SU-DHL-6 (cell line): ENCODE data around the gene KIF24.

Experiments used
- EZH2phosphoT487 ChIP-seq: fragments of 200-600 bp; sonication (generic), shearing (Covaris generic); conservative IDR thresholded peaks from 2 replicates; pipeline ENCODE4 v1.6.1; 2018; ENCODE audit warnings: mild to moderate bottlenecking, antibody characterized with exemption, low read length, moderate library complexity, mixed read lengths
- TF ChIP-seq, protein P1 (sequence below): fragments of 200-600 bp; sonication (generic); IDR thresholded peaks from one replicate; pipeline ENCODE4 v1.5.1; 2017; ENCODE audit warnings: antibody characterized with exemption, mild to moderate bottlenecking, low read length, moderate library complexity; ENCODE audit not compliant: insufficient read depth, poor library complexity, severe bottlenecking

- TF ChIP-seq, protein P1, sequence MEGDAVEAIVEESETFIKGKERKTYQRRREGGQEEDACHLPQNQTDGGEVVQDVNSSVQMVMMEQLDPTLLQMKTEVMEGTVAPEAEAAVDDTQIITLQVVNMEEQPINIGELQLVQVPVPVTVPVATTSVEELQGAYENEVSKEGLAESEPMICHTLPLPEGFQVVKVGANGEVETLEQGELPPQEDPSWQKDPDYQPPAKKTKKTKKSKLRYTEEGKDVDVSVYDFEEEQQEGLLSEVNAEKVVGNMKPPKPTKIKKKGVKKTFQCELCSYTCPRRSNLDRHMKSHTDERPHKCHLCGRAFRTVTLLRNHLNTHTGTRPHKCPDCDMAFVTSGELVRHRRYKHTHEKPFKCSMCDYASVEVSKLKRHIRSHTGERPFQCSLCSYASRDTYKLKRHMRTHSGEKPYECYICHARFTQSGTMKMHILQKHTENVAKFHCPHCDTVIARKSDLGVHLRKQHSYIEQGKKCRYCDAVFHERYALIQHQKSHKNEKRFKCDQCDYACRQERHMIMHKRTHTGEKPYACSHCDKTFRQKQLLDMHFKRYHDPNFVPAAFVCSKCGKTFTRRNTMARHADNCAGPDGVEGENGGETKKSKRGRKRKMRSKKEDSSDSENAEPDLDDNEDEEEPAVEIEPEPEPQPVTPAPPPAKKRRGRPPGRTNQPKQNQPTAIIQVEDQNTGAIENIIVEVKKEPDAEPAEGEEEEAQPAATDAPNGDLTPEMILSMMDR: no peak
- no peak for TF ChIP-seq EZH2phosphoT487
Measured at GRCh38 chr9:34370335-34370969, 41.4 kb upstream of the KIF24 start.
